ENCODE data around the gene CFAP251. TPM values are rescaled to one million over a fixed set of nuclear protein-coding genes. Genes with fewer than 3 reads are reported as not detected.

Gene CFAP251
- total RNA-seq, 1 experiment from 2014 or later: 0.81 TPM

GRCh38 chr12:121953695-121954094 lies 35.3 kb downstream of the CFAP251 start:
- no peak overlapping the region for H3K4me2 ChIP-seq (ENCODE audit: insufficient read depth, insufficient read length, low read length)
- H3K4me1 Mint-ChIP-seq: peaks cover 11 to 18% of the 10 kb centered on the region in 2 experiments

More at GRCh38 chr12:121953695-121954094, 35.3 kb downstream of the CFAP251 start:
- H2BK120ac ChIP-seq (ENCODE audit: low read depth, low read length, poor library complexity, severe bottlenecking): no peak overlapping the region
- no peak overlapping the region for H2AK5ac ChIP-seq (ENCODE audit: insufficient read length, low read length)
- H3K9me3 ChIP-seq (ENCODE audit: control insufficient read depth, low read depth, low read length): no peaks in the 10 kb centered on the region
- H3K4ac ChIP-seq (ENCODE audit: low read depth, low read length): no peak overlapping the region
- no peak overlapping the region for H4K8ac ChIP-seq (replicated peaks; ENCODE audit: insufficient read length, low read depth, low read length)
- no peak overlapping the region for H2BK15ac ChIP-seq (ENCODE audit: low read depth, low read length)
- H3K14ac ChIP-seq (ENCODE audit: insufficient read depth, low read length): no peak overlapping the region
- H3K79me1 ChIP-seq (ENCODE audit: insufficient read depth, low read depth, low read length, poor library complexity, severe bottlenecking): no peaks in the 10 kb centered on the region
- no peak overlapping the region for H2BK5ac ChIP-seq (ENCODE audit: insufficient read length, low read length)
- no peaks in the 10 kb centered on the region for H3K23me2 ChIP-seq (ENCODE audit: insufficient read length, low read depth, low read length, poor library complexity, severe bottlenecking)
- TF ChIP-seq, protein P1, sequence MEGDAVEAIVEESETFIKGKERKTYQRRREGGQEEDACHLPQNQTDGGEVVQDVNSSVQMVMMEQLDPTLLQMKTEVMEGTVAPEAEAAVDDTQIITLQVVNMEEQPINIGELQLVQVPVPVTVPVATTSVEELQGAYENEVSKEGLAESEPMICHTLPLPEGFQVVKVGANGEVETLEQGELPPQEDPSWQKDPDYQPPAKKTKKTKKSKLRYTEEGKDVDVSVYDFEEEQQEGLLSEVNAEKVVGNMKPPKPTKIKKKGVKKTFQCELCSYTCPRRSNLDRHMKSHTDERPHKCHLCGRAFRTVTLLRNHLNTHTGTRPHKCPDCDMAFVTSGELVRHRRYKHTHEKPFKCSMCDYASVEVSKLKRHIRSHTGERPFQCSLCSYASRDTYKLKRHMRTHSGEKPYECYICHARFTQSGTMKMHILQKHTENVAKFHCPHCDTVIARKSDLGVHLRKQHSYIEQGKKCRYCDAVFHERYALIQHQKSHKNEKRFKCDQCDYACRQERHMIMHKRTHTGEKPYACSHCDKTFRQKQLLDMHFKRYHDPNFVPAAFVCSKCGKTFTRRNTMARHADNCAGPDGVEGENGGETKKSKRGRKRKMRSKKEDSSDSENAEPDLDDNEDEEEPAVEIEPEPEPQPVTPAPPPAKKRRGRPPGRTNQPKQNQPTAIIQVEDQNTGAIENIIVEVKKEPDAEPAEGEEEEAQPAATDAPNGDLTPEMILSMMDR (conservative IDR thresholded peaks at IDR 0.05): no peak
- no peak overlapping the region for H2BK12ac ChIP-seq (ENCODE audit: insufficient read length, low read depth, low read length)
- H3K9ac ChIP-seq (ENCODE audit: extremely low read depth, insufficient read length, low read length): no peak overlapping the region
- Mint-ChIP-seq H3K36me3 (ENCODE audit: insufficient read depth in 1 of 3, low read depth in 3 of 3) (no peaks in the 10 kb centered on the region), H3K9me3 (peaks cover 2 to 3% of the 10 kb centered on the region in 2 experiments; a peak in 1 of 5 replicates), H3K27me3 (ENCODE audit: low read depth) (peaks cover 3% of the 10 kb centered on the region; the same call in 1 of the 2 replicates), H3K4me3 (no peak overlapping the region), H3K27ac (no peak overlapping the region)
- no peak overlapping the region for H3K23ac ChIP-seq (ENCODE audit: insufficient read length, low read depth, low read length)
- H4K91ac ChIP-seq (ENCODE audit: insufficient read length, low read depth, low read length): no peak overlapping the region
- H3K79me2 ChIP-seq (ENCODE audit: insufficient read depth, low read length): no peaks in the 10 kb centered on the region
- WGBS (ENCODE audit: extremely low coverage, insufficient read length, low lambda C conversion rate): no CpG with 5 or more reads among the region's 3 CpGs
- no peaks in the 10 kb centered on the region for H3K27me3 ChIP-seq (ENCODE audit: insufficient read depth, low read length)
- no peak overlapping the region for H3T11ph ChIP-seq (ENCODE audit: low read length)
- no peak overlapping the region for H3K18ac ChIP-seq (ENCODE audit: insufficient read length, low read depth, low read length)
- H2BK20ac ChIP-seq (ENCODE audit: low read depth, low read length, poor library complexity, severe bottlenecking): no peak overlapping the region
- no peak for DNase-seq
- H4K20me1 ChIP-seq (ENCODE audit: control insufficient read depth, insufficient read depth, insufficient read length): no peaks in the 10 kb centered on the region
- H3K56ac ChIP-seq (ENCODE audit: insufficient read length, low read depth, low read length): no peak overlapping the region
- no peak overlapping the region for H3K27ac ChIP-seq (ENCODE audit: insufficient read length, low read depth, low read length)
- no peak overlapping the region for H2AFZ ChIP-seq (ENCODE audit: low read length)
- peaks cover 3% of the 10 kb centered on the region; the same call in 1 of the 2 replicates for H3K4me1 ChIP-seq (ENCODE audit: insufficient read depth, low read length)
- no peak overlapping the region for H4K5ac ChIP-seq (ENCODE audit: insufficient read length, low read depth, low read length)

All from H9 (cell line).